OCI-M1 (cell line): ENCODE measurements around the gene DHPS.
A peak's percentile ranks its signal among the peaks of the same experiment; 100 is the strongest.
"Not testable (repeated sequence)": the region's sequence is repeated elsewhere in the genome, so short reads cannot be mapped to it uniquely, and the experiment has no call there.

Experiments
- DNase-seq: peaks from one replicate; lab custom pipeline; 2025; lab: John Stamatoyannopoulos, UW

The DHPS gene

GRCh38 chr19:12705654-12706331 is 24.1 kb upstream of the DHPS start:
- DNase-seq, result no peak

GRCh38 chr19:12705169-12705568 is 23.5 kb upstream of the DHPS start:
- DNase-seq, result no peak

GRCh38 chr19:12703046-12703445 is 21.4 kb upstream of the DHPS start:
- no peak for DNase-seq

GRCh38 chr19:12701596-12702282 is 20.1 kb upstream of the DHPS start:
- DNase-seq, result no peak

GRCh38 chr19:12698138-12698537 is 16.5 kb upstream of the DHPS start:
- DNase-seq, result no peak

GRCh38 chr19:12697425-12697824 is 15.7 kb upstream of the DHPS start:
- not testable (repeated sequence) for DNase-seq

- peak; percentile 96 for DNase-seq
These were observed 15.0 kb upstream of the DHPS start, which contains the start of gene FBXW9 for GRCh38 chr19:12696366-12697335. TSS of gene FBXW9 (minus strand) at chr19:12696631. CDS start at chr19:12696581, 50 bp downstream.

GRCh38 chr19:12695997-12696365 is 14.3 kb upstream of the DHPS start:
- no peak for DNase-seq

- DNase-seq, result no peak
These were observed 13.8 kb upstream of the DHPS start for GRCh38 chr19:12695514-12695913.

GRCh38 chr19:12695096-12695495 is 13.4 kb upstream of the DHPS start:
- no peak for DNase-seq

- no peak for DNase-seq
These were observed 13.0 kb upstream of the DHPS start for GRCh38 chr19:12694641-12695040.

- no peak for DNase-seq
These were observed 11.3 kb upstream of the DHPS start for GRCh38 chr19:12692960-12693359.

GRCh38 chr19:12689581-12690216 is 8.0 kb upstream of the DHPS start:
- no peak for DNase-seq

GRCh38 chr19:12689012-12689411 is 7.3 kb upstream of the DHPS start:
- DNase-seq, result no peak

GRCh38 chr19:12687496-12688196 is 6.0 kb upstream of the DHPS start, which contains the start of gene GNG14:
TSS of gene GNG14 (plus strand) at chr19:12687998. CDS start at chr19:12688049, 51 bp downstream.
- DNase-seq, result no peak

- no peak for DNase-seq
These were observed 4.2 kb upstream of the DHPS start for GRCh38 chr19:12685831-12686230.

- DNase-seq, result no peak
These were observed 1.6 kb downstream of the DHPS start for GRCh38 chr19:12680034-12680433.

- DNase-seq, result not testable (repeated sequence)
These were observed 3.6 kb downstream of the DHPS start for GRCh38 chr19:12678039-12678438.

GRCh38 chr19:12676928-12677327 is 4.8 kb downstream of the DHPS start:
- DNase-seq, result no peak

- DNase-seq, result peak; percentile 75
These were observed 5.3 kb downstream of the DHPS start for GRCh38 chr19:12676384-12676792.

GRCh38 chr19:12675940-12676339 is 5.7 kb downstream of the DHPS start:
- no peak for DNase-seq
